ENCODE measurements around the gene ZG16.

- TF ChIP-seq CTCF (IDR thresholded peaks at IDR 0.05) (no peak), POLR2A (IDR thresholded peaks at IDR 0.05) (no peak)
Measured at GRCh38 chr16:29806641-29807425, 28.8 kb downstream of the ZG16 start.
